ENCODE results near the gene RIOK2.
"Not testable (repeated sequence)": the region's sequence is repeated elsewhere in the genome, so short reads cannot be mapped to it uniquely, and the experiment has no call there.

Gene RIOK2

GRCh38 chr5:97183100-97183929, at the start of gene RIOK2:
RIOK2 (minus strand) TSS chr5:97183247; CDS start chr5:97183191, 56 bp downstream.
- peak; percentile 91 for DNase-seq (ENCODE audit: low read depth, low spot score)

DNA sequence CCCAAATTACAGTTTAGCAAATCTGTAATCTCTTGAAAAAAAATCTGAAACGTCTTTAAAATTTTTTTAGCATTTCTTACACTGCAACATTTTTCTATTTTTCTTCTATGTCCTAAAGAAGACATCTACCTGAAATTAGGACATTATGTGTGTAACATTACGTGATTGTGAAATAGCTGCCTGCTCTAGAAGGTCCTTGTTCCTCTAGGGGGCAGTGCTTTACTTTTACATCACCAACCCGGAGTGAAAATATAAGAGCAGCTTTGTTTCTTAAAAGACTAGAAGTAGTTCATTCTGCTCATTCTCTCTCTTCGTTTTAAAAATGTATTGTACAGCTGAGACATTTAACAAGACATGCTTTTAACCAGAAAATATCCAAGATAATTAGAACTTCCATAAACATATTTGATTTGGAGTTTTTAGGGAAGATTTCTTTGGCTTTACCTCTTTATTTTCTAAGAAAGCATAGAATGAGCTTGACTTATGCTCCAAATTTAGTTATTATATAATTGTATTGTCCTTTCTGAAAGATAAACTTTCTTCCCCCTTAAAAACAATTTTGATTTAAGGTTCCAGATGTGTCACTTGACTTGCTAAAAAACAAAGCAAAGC, 48.1 kb upstream of the RIOK2 start:
- DNase-seq (ENCODE audit: low read depth, low spot score) = peak; percentile 59

GRCh38 chr5:97229688-97230285, 46.7 kb upstream of the RIOK2 start:
- DNase-seq (ENCODE audit: low read depth, low spot score) = no peak

- no peak for DNase-seq (ENCODE audit: low read depth, low spot score)
Observed at GRCh38 chr5:97229196-97229595, 46.1 kb upstream of the RIOK2 start.

- no peak for DNase-seq (ENCODE audit: low read depth, low spot score)
Observed at GRCh38 chr5:97225222-97225621, 42.2 kb upstream of the RIOK2 start.

- no peak for DNase-seq (ENCODE audit: low read depth, low spot score)
Observed at GRCh38 chr5:97224112-97224750, 41.2 kb upstream of the RIOK2 start.

DNA sequence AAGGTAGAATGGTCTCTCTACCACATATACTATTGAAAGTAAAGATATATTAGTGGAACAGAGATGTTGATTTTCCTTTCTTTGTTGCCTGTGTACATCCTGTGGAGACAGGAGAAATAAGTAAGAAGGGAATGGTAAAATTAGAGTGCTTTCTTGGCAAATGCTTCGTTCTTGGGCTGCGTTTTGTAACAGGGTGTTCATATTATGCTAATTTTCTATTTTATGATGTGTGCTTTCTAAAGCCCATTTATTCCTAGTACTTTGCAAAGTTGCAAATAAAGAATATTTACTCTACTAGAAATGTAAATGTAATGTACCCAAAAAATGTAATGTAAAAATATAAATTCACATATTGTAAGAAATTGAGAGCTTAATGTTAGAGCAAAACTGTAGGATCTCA, 40.5 kb upstream of the RIOK2 start:
- DNase-seq (ENCODE audit: low read depth, low spot score) = no peak

DNA sequence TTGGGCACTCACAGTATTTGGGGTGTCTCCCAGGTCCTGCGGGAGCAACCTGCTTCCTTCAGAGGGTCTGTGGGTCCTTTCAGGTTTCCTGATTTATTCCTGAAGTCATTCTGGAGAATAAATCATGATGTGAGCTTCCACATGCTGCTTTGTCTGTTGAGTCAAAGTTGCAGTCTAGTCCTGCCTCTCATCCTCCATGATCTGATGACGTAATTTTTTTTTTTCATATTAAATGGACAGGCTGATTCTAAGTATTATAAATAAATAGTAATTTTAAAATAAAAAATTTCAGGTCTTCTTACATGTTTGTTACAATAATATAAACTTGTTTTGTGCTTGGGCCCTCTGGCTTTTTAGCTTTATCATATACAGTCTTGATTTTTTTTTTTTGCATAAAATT, 26.3 kb upstream of the RIOK2 start:
- DNase-seq (ENCODE audit: low read depth, low spot score) = no peak

DNA sequence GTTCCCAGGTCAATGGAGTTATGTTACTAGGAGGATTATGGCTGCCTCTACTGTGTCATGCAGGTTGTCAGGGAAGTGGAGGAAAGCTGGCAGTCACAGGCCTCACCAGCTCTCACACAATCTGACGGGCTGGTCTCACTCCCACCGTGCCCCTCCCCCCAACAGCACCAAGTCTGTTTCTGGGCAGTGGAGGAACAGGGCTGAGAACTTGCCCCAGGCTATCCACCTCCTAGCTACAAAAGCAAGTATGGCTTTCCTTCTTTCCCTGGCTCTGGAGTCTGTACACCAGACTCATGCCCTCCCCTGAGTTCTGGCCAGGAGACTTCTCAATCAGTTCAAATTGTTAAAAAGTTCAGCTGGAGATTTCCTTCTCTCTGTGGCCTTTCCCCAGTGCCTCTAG, 25.7 kb upstream of the RIOK2 start:
- no peak for DNase-seq (ENCODE audit: low read depth, low spot score)

DNA sequence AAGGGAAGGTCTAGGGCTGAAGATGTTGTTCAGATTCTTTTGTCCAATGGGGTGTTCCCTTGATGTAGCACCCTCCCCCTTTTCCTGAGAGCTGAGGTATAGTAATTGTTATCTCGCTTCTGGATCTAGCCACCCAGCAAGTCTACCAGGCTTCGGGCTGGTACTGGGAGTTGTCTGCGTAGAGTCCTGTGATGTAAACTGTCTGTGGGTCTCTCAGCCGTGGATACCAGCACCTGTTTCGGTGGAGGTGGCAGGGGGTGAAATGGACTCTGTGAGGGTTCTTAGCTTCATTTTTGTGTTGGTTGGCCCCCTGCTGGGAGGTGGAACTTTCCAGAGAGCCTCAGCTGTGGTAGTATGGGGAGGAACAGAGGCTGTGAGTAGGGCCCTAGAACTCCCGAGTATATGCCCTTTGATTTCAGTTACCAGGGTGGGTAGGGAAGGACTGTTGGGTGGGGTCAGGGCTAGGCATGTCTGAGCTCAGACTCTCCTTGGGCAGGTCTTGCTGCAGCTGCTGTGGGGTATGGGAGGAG, 25.2 kb upstream of the RIOK2 start:
- no peak for DNase-seq (ENCODE audit: low read depth, low spot score)

GRCh38 chr5:97194366-97194765, 11.3 kb upstream of the RIOK2 start:
- DNase-seq (ENCODE audit: low read depth, low spot score) = no peak

DNA sequence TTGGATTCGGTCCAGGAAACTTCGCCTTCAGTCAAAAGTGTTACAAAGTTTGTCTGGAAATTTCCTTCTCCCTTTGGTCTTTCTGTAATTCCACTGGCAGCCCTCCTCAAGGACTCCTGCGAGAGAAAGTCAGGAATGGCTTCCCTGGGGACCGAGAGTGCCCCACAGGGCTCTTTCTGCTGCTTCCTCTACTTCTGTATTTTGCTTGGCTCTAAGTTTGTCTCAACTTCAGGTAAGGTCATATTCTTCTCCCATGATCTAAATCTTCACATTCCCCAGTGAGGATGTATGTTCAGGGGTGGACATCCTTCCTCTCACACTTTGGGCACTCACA, 10.3 kb upstream of the RIOK2 start:
- DNase-seq (ENCODE audit: low read depth, low spot score) = peak; percentile 40

GRCh38 chr5:97192580-97193354, 9.7 kb upstream of the RIOK2 start:
- DNase-seq (ENCODE audit: low read depth, low spot score) = peak; percentile 40

DNA sequence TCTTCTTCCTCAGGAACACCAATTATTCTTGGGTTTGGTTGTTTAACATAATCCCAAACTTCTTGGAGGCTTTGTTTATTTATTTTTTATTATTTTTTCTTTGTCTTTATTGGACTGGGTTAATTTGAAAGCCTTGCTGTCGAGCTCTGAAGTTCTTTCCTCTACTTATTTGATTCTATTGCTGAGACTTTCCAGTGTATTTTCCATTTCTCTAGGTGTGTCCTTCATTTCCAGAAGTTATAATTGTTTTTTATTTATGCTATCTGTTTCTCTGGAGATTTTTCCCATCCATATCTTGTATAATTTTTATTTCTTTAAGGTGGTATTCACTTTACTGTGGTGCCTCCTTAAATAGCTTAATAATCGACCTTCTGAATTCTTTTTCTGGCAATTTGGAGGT, 8.8 kb upstream of the RIOK2 start:
- no peak for DNase-seq (ENCODE audit: low read depth, low spot score)

DNA sequence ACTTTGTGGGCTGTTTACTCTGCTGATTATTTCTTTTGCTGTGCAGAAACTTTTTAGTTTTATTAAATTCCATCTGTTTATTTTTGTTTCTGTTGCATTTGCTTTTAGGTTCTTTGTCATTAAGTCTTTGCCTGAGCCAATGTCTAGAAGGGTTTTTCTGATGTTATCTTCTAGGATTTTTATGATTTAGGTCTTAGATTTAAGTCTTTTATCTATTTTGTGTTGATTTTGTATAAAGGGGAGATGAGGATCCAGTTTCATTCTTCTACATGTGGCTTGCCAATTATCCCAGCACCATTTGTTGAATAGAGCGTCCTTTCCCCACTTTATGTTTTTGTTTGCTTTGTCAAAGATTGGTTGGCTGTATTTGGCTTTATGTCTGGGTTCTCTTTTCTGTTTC, 6.5 kb upstream of the RIOK2 start:
- not testable (repeated sequence) for DNase-seq (ENCODE audit: low read depth, low spot score)

DNA sequence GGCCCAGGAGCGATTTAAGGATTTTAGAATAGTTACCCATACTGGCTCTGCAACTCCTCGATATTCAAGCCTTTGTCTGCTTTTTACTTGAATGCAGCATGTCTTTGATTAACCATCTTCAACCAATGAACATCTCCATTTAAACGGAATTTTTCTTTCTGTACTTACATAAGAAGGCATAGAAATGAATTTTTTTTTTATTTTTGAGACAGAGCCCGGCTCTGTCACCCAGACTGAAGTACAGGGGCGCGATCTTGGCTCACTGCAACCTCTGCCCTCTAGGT, 825 bp upstream of the RIOK2 start:
- DNase-seq (ENCODE audit: low read depth, low spot score) = no peak

- DNase-seq (ENCODE audit: low read depth, low spot score) = no peak
Observed at GRCh38 chr5:97182571-97183099, 412 bp downstream of the RIOK2 start.

DNA sequence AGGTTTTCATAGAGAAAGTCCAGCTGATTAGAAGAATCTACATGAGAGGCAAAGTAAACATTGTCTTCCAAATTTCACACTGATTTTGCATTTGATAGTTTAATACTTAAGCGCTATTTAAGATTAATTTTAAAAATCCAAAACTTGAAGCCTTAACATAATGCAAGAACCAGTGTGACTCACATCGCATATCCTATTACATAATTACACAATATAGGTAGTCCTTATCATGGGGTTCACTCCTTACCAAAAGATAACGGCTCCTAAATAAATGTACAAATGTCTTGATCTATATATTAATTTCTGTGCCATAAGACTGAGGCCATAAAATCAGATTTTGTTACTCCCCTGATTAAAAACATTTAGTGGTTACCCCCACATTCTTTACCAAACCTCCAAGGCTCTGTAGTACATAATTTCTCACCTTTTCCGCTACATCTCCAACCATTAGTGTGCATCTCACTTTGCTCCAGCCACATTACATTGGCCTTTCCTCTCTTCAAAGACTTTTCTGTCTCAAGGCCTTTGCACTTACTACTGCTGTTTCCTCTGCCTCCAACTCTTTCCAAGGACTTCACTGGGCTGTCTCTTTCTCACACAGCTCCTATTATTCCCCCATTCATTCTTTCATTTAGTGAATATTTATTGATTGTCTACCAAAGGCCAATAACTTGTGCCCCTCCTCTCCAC, 1.0 kb downstream of the RIOK2 start:
- no peak for DNase-seq (ENCODE audit: low read depth, low spot score)

DNA sequence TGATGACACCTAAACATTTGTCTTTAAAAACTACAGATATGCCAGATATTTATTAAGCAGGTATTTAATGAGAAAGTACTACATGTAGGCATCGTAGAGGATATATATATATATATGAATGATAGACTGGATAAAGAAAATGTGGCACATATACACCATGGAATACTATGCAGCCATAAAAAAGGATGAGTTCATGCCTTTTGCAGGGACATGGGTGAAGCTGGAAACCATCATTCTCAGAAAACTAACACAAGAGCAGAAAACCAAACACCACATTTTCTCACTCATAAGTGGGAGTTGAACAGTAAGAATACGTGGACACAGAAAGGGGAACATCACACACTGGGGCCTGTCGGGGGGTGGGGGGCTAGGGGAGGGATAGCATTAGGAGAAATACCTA, 3.6 kb downstream of the RIOK2 start:
- not testable (repeated sequence) for DNase-seq (ENCODE audit: low read depth, low spot score)

DNA sequence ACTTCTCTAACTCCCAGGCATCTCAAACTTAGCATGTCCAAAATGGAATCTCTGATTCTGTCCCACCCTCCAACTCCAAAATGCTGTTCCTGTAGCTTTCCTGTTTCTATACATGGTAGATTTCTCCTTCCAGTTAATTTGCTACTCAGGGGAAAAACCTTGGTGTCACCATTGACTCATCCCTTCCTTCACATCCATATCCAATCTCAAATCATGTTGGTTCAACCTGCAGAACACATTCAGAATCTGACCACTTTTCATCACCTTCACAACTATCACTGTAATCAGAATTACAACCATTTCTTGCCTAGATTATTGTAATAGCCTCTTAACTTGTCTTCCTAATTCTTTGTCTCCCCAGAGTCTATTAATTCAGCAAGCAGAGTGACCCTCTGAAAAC, 10.8 kb downstream of the RIOK2 start:
- DNase-seq (ENCODE audit: low read depth, low spot score) = no peak

- no peak for DNase-seq (ENCODE audit: low read depth, low spot score)
Observed at GRCh38 chr5:97171703-97172102, 11.3 kb downstream of the RIOK2 start.
